ENCODE results near the gene TH.
"Not testable (repeated sequence)": the region's sequence is repeated elsewhere in the genome, so short reads cannot be mapped to it uniquely, and the experiment has no call there.

The TH gene

GRCh38 chr11:2126520-2127085 lies 45.0 kb downstream of the TH start:
- Histone ChIP-seq H3K9ac (ENCODE audit: low read length) (no peak overlapping the region), H3K4me3 (ENCODE audit: insufficient read depth in 1 of 2, low read depth in 1 of 2, low read length in 2 of 2) (no peak overlapping the region), H3K79me1 (replicated peaks; ENCODE audit: low read length, poor library complexity, severe bottlenecking) (no peaks in the 10 kb centered on the region), H3K27ac (ENCODE audit: low read length, poor library complexity, severe bottlenecking) (no peak overlapping the region), H2AFZ (ENCODE audit: low read depth, low read length) (no peak overlapping the region), H3K14ac (ENCODE audit: low read length in 2 of 2) (no peak overlapping the region), H3K18ac (ENCODE audit: low read depth in 1 of 2, low read length in 2 of 2) (no peak overlapping the region), H3K4ac (ENCODE audit: low read depth in 1 of 2, low read length in 2 of 2) (no peak overlapping the region), H3K23ac (ENCODE audit: low read length in 2 of 2) (no peak overlapping the region), H3K4me2 (ENCODE audit: low read length, poor library complexity, severe bottlenecking) (no peak overlapping the region), H2BK15ac (ENCODE audit: low read depth, poor library complexity, severe bottlenecking) (no peak overlapping the region), H3K9me3 (ENCODE audit: control insufficient read depth, low read length) (no peaks in the 10 kb centered on the region), H2BK12ac (ENCODE audit: low read length in 2 of 2) (no peak overlapping the region), H2AK5ac (ENCODE audit: low read length, severe bottlenecking) (no peak overlapping the region), H3K4me1 (ENCODE audit: control insufficient read depth, insufficient read depth, low read depth, low read length) (peaks cover 15% of the 10 kb centered on the region), H4K8ac (ENCODE audit: low read length) (no peak overlapping the region), H3K27me3 (ENCODE audit: control insufficient read depth in 1 of 2, insufficient read depth in 1 of 2, low read length in 2 of 2) (peaks cover 0 to 13% of the 10 kb centered on the region in 2 experiments), H3K36me3 (ENCODE audit: control insufficient read depth in 1 of 2, insufficient read depth in 2 of 2, low read depth in 1 of 2, low read length in 2 of 2) (peaks cover 0 to 22% of the 10 kb centered on the region in 2 experiments), H2BK5ac (ENCODE audit: low read depth, low read length, poor library complexity, severe bottlenecking) (no peak overlapping the region), H2BK120ac (ENCODE audit: low read depth, low read length) (no peak overlapping the region), H4K91ac (ENCODE audit: low read length) (no peak overlapping the region)
- no peak for DNase-seq
- 83% methylated on average over 2 of the region's 2 CpGs for WGBS

GRCh38 chr11:2124736-2125484 lies 46.7 kb downstream of the TH start:
- not testable (repeated sequence) for H3K23ac ChIP-seq (ENCODE audit: low read length in 2 of 2); H2BK120ac ChIP-seq (ENCODE audit: low read depth, low read length); H2AFZ ChIP-seq (ENCODE audit: low read depth, low read length); H3K4ac ChIP-seq (ENCODE audit: low read depth in 1 of 2, low read length in 2 of 2); H4K91ac ChIP-seq (ENCODE audit: low read length); H3K9me3 ChIP-seq (ENCODE audit: control insufficient read depth, low read length); H2AK5ac ChIP-seq (ENCODE audit: low read length, severe bottlenecking); H3K18ac ChIP-seq (ENCODE audit: low read depth in 1 of 2, low read length in 2 of 2); H3K36me3 ChIP-seq (ENCODE audit: control insufficient read depth in 1 of 2, insufficient read depth in 2 of 2, low read depth in 1 of 2, low read length in 2 of 2); H2BK5ac ChIP-seq (ENCODE audit: low read depth, low read length, poor library complexity, severe bottlenecking); H4K8ac ChIP-seq (ENCODE audit: low read length); H3K4me3 ChIP-seq (ENCODE audit: insufficient read depth in 1 of 2, low read depth in 1 of 2, low read length in 2 of 2); H2BK12ac ChIP-seq (ENCODE audit: low read length in 2 of 2); H3K79me1 ChIP-seq (replicated peaks; ENCODE audit: low read length, poor library complexity, severe bottlenecking); H3K9ac ChIP-seq (ENCODE audit: low read length); DNase-seq; H2BK15ac ChIP-seq (ENCODE audit: low read depth, poor library complexity, severe bottlenecking); H3K27ac ChIP-seq (ENCODE audit: low read length, poor library complexity, severe bottlenecking); H3K14ac ChIP-seq (ENCODE audit: low read length in 2 of 2); H3K4me2 ChIP-seq (ENCODE audit: low read length, poor library complexity, severe bottlenecking)
- Histone ChIP-seq H3K27me3 (ENCODE audit: control insufficient read depth in 1 of 2, insufficient read depth in 1 of 2, low read length in 2 of 2) (peaks cover 0 to 21% of the 10 kb centered on the region in 2 experiments), H3K4me1 (ENCODE audit: control insufficient read depth, insufficient read depth, low read depth, low read length) (peaks cover 18% of the 10 kb centered on the region)
- WGBS = 89% methylated on average over 8 of the region's 10 CpGs

GRCh38 chr11:2123628-2123960 lies 48.0 kb downstream of the TH start:
- DNase-seq = no peak
- H2BK12ac ChIP-seq (ENCODE audit: low read length in 2 of 2) = no peak overlapping the region
- H3K36me3 ChIP-seq (ENCODE audit: control insufficient read depth in 1 of 2, insufficient read depth in 2 of 2, low read depth in 1 of 2, low read length in 2 of 2) = no peaks in the 10 kb centered on the region
- no peak overlapping the region for H3K23ac ChIP-seq (ENCODE audit: low read length in 2 of 2)
- 94% methylated on average over 7 of the region's 7 CpGs for WGBS
- H2BK15ac ChIP-seq (ENCODE audit: low read depth, poor library complexity, severe bottlenecking) = no peak overlapping the region
- no peak overlapping the region for H4K91ac ChIP-seq (ENCODE audit: low read length)
- no peak overlapping the region for H2BK5ac ChIP-seq (ENCODE audit: low read depth, low read length, poor library complexity, severe bottlenecking)
- no peak overlapping the region for H3K4me3 ChIP-seq (ENCODE audit: insufficient read depth in 1 of 2, low read depth in 1 of 2, low read length in 2 of 2)
- no peak overlapping the region for H3K9ac ChIP-seq (ENCODE audit: low read length)
- no peak overlapping the region for H2BK120ac ChIP-seq (ENCODE audit: low read depth, low read length)
- H3K14ac ChIP-seq (ENCODE audit: low read length in 2 of 2) = no peak overlapping the region
- H2AK5ac ChIP-seq (ENCODE audit: low read length, severe bottlenecking) = no peak overlapping the region
- peaks cover 0 to 18% of the 10 kb centered on the region in 2 experiments for H3K27me3 ChIP-seq (ENCODE audit: control insufficient read depth in 1 of 2, insufficient read depth in 1 of 2, low read length in 2 of 2)
- peaks cover 18% of the 10 kb centered on the region for H3K4me1 ChIP-seq (ENCODE audit: control insufficient read depth, insufficient read depth, low read depth, low read length)
- H3K4me2 ChIP-seq (ENCODE audit: low read length, poor library complexity, severe bottlenecking) = no peak overlapping the region
- H4K8ac ChIP-seq (ENCODE audit: low read length) = no peak overlapping the region
- peaks cover under 1% of the 10 kb centered on the region for H3K9me3 ChIP-seq (ENCODE audit: control insufficient read depth, low read length)
- no peak overlapping the region for H3K27ac ChIP-seq (ENCODE audit: low read length, poor library complexity, severe bottlenecking)
- no peak overlapping the region for H3K18ac ChIP-seq (ENCODE audit: low read depth in 1 of 2, low read length in 2 of 2)
- H3K79me1 ChIP-seq (replicated peaks; ENCODE audit: low read length, poor library complexity, severe bottlenecking) = no peaks in the 10 kb centered on the region
- no peak overlapping the region for H3K4ac ChIP-seq (ENCODE audit: low read depth in 1 of 2, low read length in 2 of 2)
- no peak overlapping the region for H2AFZ ChIP-seq (ENCODE audit: low read depth, low read length)

GRCh38 chr11:2122907-2123627 lies 48.5 kb downstream of the TH start:
- H2BK120ac ChIP-seq (ENCODE audit: low read depth, low read length) = peak overlapping the region; percentile 57
- no peak for DNase-seq
- peak overlapping the region in 1 of 2 experiments; percentile 24 for H3K4ac ChIP-seq (ENCODE audit: low read depth in 1 of 2, low read length in 2 of 2)
- no peak overlapping the region for H3K23ac ChIP-seq (ENCODE audit: low read length in 2 of 2)
- no peak overlapping the region for H3K27ac ChIP-seq (ENCODE audit: low read length, poor library complexity, severe bottlenecking)
- 91% methylated on average over 13 of the region's 13 CpGs for WGBS
- H3K9ac ChIP-seq (ENCODE audit: low read length) = no peak overlapping the region
- H4K8ac ChIP-seq (ENCODE audit: low read length) = peak overlapping the region; percentile 74
- peaks cover 5% of the 10 kb centered on the region for H3K9me3 ChIP-seq (ENCODE audit: control insufficient read depth, low read length)
- no peak overlapping the region for H2AK5ac ChIP-seq (ENCODE audit: low read length, severe bottlenecking)
- H2BK15ac ChIP-seq (ENCODE audit: low read depth, poor library complexity, severe bottlenecking) = peak overlapping the region; percentile 18
- peaks cover 0 to 15% of the 10 kb centered on the region in 2 experiments for H3K27me3 ChIP-seq (ENCODE audit: control insufficient read depth in 1 of 2, insufficient read depth in 1 of 2, low read length in 2 of 2)
- peak overlapping the region; percentile 42 to 68 for H2BK12ac ChIP-seq (ENCODE audit: low read length in 2 of 2)
- H3K4me3 ChIP-seq (ENCODE audit: insufficient read depth in 1 of 2, low read depth in 1 of 2, low read length in 2 of 2) = no peak overlapping the region
- peak overlapping the region in 1 of 2 experiments; percentile 54 for H3K18ac ChIP-seq (ENCODE audit: low read depth in 1 of 2, low read length in 2 of 2)
- peaks cover 18% of the 10 kb centered on the region for H3K4me1 ChIP-seq (ENCODE audit: control insufficient read depth, insufficient read depth, low read depth, low read length)
- peak overlapping the region; percentile 78 for H4K91ac ChIP-seq (ENCODE audit: low read length)
- no peaks in the 10 kb centered on the region for H3K79me1 ChIP-seq (replicated peaks; ENCODE audit: low read length, poor library complexity, severe bottlenecking)
- no peak overlapping the region for H2AFZ ChIP-seq (ENCODE audit: low read depth, low read length)
- no peaks in the 10 kb centered on the region for H3K36me3 ChIP-seq (ENCODE audit: control insufficient read depth in 1 of 2, insufficient read depth in 2 of 2, low read depth in 1 of 2, low read length in 2 of 2)
- H3K4me2 ChIP-seq (ENCODE audit: low read length, poor library complexity, severe bottlenecking) = no peak overlapping the region
- H3K14ac ChIP-seq (ENCODE audit: low read length in 2 of 2) = peak overlapping the region in 1 of 2 experiments; percentile 61
- H2BK5ac ChIP-seq (ENCODE audit: low read depth, low read length, poor library complexity, severe bottlenecking) = peak overlapping the region; percentile 46

All from mesenchymal stem cell (in vitro differentiated cells and primary cell).